Measurements from ENCODE around the gene CAMK2B.

The CAMK2B gene

DNA sequence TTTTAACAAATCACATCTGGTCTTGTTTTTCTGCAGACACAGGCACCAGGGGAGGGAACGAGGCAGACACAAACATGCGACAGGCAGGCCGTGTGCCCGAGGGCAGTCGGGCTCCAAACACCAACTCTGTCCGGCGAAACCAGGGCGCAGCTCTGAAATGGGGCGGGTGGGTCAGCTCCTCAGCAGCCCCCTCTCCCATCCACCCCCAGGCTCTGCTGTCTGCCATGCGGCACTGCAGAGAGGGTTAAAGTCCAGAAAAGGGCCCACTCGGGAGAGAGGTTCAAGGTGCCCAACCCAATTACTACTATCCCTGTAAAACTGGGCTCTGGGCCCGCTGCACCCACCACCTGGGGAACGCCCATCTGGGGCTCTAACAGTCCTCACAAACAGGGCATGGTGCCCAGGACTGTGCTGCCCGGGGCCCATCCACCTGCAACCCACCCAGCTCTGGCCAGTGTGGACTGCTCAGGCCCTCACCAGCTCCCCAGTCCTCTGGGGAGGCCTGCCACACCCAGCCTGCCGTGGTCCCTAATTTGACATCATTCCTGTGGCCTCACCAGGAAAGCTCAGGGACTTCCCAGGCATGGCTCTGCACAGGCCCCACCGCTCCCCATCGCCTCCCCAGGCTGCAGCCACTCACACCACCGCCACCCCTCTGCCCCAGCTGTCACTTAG, 105.9 kb downstream of the CAMK2B start:
- no peaks in the 10 kb centered on the region for H3K27me3 ChIP-seq (replicated peaks)
- TF ChIP-seq, protein P1, sequence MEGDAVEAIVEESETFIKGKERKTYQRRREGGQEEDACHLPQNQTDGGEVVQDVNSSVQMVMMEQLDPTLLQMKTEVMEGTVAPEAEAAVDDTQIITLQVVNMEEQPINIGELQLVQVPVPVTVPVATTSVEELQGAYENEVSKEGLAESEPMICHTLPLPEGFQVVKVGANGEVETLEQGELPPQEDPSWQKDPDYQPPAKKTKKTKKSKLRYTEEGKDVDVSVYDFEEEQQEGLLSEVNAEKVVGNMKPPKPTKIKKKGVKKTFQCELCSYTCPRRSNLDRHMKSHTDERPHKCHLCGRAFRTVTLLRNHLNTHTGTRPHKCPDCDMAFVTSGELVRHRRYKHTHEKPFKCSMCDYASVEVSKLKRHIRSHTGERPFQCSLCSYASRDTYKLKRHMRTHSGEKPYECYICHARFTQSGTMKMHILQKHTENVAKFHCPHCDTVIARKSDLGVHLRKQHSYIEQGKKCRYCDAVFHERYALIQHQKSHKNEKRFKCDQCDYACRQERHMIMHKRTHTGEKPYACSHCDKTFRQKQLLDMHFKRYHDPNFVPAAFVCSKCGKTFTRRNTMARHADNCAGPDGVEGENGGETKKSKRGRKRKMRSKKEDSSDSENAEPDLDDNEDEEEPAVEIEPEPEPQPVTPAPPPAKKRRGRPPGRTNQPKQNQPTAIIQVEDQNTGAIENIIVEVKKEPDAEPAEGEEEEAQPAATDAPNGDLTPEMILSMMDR (IDR thresholded peaks at IDR 0.05; ENCODE audit: low read depth, low read length, missing control alignments) = no peak
- in situ Hi-C loops (cut with HindIII; ENCODE audit: low pct_ligation_motif_present, low sequenced_read_pairs) = no loop called here
- no peak for DNase-seq
- no peak overlapping the region for H3K27ac ChIP-seq
- H3K36me3 ChIP-seq (replicated peaks) = peaks cover 3% of the 10 kb centered on the region
- no peak overlapping the region for H3K4me3 ChIP-seq (ENCODE audit: low read depth, low read length)

DNA sequence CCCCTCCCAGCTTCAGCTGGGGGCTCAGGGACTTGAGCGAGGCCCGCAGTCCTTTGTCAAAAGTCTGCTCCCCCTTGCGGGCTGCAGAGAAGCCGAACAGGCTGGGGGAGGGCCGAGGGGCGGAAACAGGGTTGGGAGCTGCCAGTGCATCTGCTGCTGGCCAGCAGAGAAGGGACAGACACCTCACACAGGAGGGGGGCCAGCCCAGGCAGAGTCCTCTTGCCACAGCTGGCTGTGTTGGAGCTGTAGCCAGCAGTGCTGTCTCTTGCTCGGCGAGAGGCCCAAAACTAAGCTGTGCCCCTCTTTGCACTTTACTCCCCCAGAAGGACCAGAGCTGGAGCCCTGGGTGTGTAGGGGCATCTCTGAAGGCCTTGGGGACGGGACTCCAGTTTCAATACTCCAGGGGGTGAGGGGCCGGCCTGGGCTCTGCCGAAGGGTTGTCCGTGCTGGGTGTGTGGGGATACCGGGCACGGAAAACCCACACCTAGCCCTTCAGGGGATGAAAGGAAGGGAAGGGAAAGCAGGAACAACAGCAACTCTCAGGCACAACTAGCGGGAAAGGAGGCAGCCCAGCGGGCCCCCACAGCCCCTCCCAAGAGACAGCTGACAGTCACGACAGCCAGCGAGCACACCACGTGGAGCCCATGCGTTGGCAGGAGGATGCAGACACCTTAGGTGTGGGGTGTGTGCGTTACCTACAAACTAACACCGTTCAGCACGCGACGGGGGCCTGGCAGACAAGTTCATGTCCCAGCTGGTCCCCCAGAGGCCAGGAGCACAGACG, 106.8 kb downstream of the CAMK2B start:
- Histone ChIP-seq H3K4me3 (ENCODE audit: low read depth, low read length) (no peak overlapping the region), H3K27me3 (replicated peaks) (no peaks in the 10 kb centered on the region), H3K27ac (no peak overlapping the region), H3K36me3 (replicated peaks) (peaks cover 7% of the 10 kb centered on the region)
- in situ Hi-C loops (cut with HindIII; ENCODE audit: low pct_ligation_motif_present, low sequenced_read_pairs) = no loop called here
- TF ChIP-seq, protein P1 (IDR thresholded peaks at IDR 0.05; ENCODE audit: low read depth, low read length, missing control alignments) = peak; percentile 45
- DNase-seq = no peak

DNA sequence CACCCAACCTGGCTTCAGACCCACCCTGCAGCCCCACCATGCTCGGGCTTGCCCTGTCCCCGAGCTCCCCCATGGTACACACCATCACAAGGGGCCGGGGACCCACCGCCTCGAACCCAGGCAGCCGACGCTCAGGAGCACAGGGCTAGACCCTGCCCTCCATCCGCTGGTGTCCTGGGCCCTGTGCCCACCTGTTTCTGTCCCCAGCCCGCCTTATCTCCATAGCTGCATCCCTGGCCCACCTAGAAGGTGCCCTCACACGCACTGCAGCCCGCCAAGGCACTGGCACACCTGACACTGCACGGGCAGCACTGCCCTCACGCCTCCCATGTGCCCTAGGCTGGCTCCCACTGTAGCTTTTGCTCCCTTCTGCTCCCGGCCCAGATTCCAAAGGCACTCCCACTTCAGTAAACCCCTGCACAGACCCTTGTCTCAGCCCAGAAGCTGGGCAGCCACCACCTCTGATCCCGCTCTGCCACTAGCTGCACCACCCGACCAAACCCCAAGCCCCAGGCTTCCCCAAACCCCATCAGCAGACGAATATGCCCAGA, 107.5 kb downstream of the CAMK2B start:
- in situ Hi-C loops (cut with HindIII; ENCODE audit: low pct_ligation_motif_present, low sequenced_read_pairs) = no loop called here
- peaks cover 13% of the 10 kb centered on the region for H3K36me3 ChIP-seq (replicated peaks)
- TF ChIP-seq, protein P1 (IDR thresholded peaks at IDR 0.05; ENCODE audit: low read depth, low read length, missing control alignments) = no peak
- H3K4me3 ChIP-seq (ENCODE audit: low read depth, low read length) = no peak overlapping the region
- DNase-seq = no peak
- H3K27ac ChIP-seq = no peak overlapping the region
- H3K27me3 ChIP-seq (replicated peaks) = no peaks in the 10 kb centered on the region

DNA sequence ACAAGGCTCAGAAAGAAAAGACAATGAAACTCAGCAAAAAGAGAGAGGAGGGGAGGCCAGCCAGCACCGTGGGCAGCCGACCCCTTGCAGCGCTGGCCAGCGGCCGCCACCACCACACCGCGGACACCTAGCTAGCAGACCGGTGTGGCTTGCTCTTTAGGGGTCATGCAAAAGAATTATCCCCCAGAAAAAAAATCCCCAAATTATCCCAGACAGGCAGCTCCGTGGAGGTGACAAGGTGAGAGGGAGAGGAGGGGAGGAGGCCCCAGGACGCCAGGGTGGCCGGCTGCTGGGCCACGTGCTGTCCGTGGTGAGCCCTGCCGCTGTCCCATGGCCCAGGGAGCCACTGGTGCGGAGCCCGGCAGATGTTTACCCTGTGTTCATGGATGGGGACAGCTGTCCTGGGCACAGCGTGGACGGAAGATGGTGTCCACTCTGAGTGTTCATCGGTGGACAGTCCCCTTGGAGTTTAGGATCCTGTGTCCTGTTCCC, 108.1 kb downstream of the CAMK2B start:
- Histone ChIP-seq H3K36me3 (replicated peaks) (peaks cover 18% of the 10 kb centered on the region), H3K4me3 (ENCODE audit: low read depth, low read length) (no peak overlapping the region), H3K27me3 (replicated peaks) (no peaks in the 10 kb centered on the region), H3K27ac (no peak overlapping the region)
- TF ChIP-seq, protein P1 (IDR thresholded peaks at IDR 0.05; ENCODE audit: low read depth, low read length, missing control alignments) = no peak
- no peak for DNase-seq
- in situ Hi-C loops (cut with HindIII; ENCODE audit: low pct_ligation_motif_present, low sequenced_read_pairs) = no loop called here

DNA sequence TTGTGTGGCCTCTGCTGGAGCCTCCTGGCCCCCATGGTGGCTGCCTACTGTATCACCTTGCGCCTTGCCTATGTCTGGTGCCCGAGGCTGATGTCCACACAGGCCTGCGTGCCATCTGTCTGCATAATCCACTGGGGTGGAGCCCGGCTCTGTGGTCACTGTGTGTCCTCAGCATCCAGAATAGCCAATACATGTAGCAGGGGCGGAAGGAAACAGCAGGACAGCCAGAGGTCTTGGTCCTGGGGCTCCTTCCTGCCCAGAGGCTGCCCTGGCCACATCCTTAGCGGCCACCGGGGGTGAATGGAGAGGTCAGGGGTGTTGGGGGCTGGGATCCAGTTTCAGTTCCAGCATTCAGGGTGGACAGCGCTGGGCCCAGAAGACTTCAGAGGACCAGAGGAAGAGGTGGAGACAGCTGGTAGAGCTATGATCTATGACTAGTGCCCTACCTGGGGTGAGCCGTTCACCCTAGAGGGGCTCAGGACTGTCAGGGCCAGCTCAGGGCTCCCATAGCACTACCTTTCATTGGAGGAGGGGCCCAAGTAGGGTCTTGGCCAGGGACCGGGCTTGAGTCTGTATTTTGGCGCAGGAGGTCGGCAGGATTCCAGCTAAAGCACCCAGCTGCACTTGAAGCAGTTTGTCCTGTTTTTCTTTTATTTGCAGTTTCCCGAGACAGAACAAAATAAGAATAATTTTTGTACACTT, 108.7 kb downstream of the CAMK2B start:
- TF ChIP-seq, protein P1 (IDR thresholded peaks at IDR 0.05; ENCODE audit: low read depth, low read length, missing control alignments) = no peak
- no peak for DNase-seq
- H3K27me3 ChIP-seq (replicated peaks) = no peaks in the 10 kb centered on the region
- in situ Hi-C loops (cut with HindIII; ENCODE audit: low pct_ligation_motif_present, low sequenced_read_pairs) = no loop called here
- no peak overlapping the region for H3K4me3 ChIP-seq (ENCODE audit: low read depth, low read length)
- H3K36me3 ChIP-seq (replicated peaks) = peaks cover 24% of the 10 kb centered on the region
- H3K27ac ChIP-seq = no peak overlapping the region

Data from brain microvascular endothelial cell (primary cell).